NCI-H2081 treated with DMSO at 0.1 percent for 48 hours (cell line): Measurements from ENCODE around the gene SYPL2.

ENCODE experiments used
- DNase-seq: peaks from one replicate; lab custom pipeline; 2025; lab: John Stamatoyannopoulos, UW

Gene SYPL2

GRCh38 chr1:109517337-109517736 is 51.0 kb downstream of the SYPL2 start:
- DNase-seq: no peak

GRCh38 chr1:109521002-109521951 is 54.9 kb downstream of the SYPL2 start:
- no peak for DNase-seq

- no peak for DNase-seq
Observed at GRCh38 chr1:109522026-109522425, 55.7 kb downstream of the SYPL2 start.

- DNase-seq: no peak
Observed at GRCh38 chr1:109523706-109524105, 57.4 kb downstream of the SYPL2 start.

GRCh38 chr1:109527098-109527811 is 60.9 kb downstream of the SYPL2 start:
- no peak for DNase-seq

GRCh38 chr1:109527846-109528695 is 61.7 kb downstream of the SYPL2 start:
- no peak for DNase-seq

- DNase-seq: no peak
Observed at GRCh38 chr1:109528712-109529111, 62.4 kb downstream of the SYPL2 start.

- no peak for DNase-seq
Observed at GRCh38 chr1:109529881-109530456, 63.6 kb downstream of the SYPL2 start.

GRCh38 chr1:109530457-109531087 is 64.2 kb downstream of the SYPL2 start:
- no peak for DNase-seq

- DNase-seq: no peak
Observed at GRCh38 chr1:109531380-109531779, 65.0 kb downstream of the SYPL2 start.
